VCaP (cell line): ENCODE measurements around the gene PLIN5.

ENCODE experiments used
- H3K27ac ChIP-seq: fragments of 450-650 bp; 2 replicates; pipeline ENCODE4 v1.5.1; 2017
- CTCF ChIP-seq: fragments of 450-650 bp; conservative IDR thresholded peaks from 2 replicates; pipeline ENCODE4 v1.5.1; 2017; ENCODE audit warnings: mild to moderate bottlenecking, moderate library complexity

PLIN5 gene

GRCh38 chr19:4553775-4554174, 18.8 kb upstream of the PLIN5 start:
- TF ChIP-seq CTCF = no peak
- no peak overlapping the region for H3K27ac ChIP-seq

- no peak for TF ChIP-seq CTCF
- H3K27ac ChIP-seq = no peak overlapping the region
These were observed 18.2 kb upstream of the PLIN5 start for GRCh38 chr19:4553092-4553695.

GRCh38 chr19:4552525-4552819, 17.4 kb upstream of the PLIN5 start:
- no peak for TF ChIP-seq CTCF
- no peak overlapping the region for H3K27ac ChIP-seq

- no peak for TF ChIP-seq CTCF
These were observed 15.5 kb upstream of the PLIN5 start for GRCh38 chr19:4550479-4551050.

GRCh38 chr19:4550018-4550417, 15.0 kb upstream of the PLIN5 start:
- no peak overlapping the region for H3K27ac ChIP-seq
- no peak for TF ChIP-seq CTCF

More at GRCh38 chr19:4550479-4551050, 15.5 kb upstream of the PLIN5 start:
- H3K27ac ChIP-seq = no peak overlapping the region

GRCh38 chr19:4548238-4548584, 13.2 kb upstream of the PLIN5 start:
- H3K27ac ChIP-seq = no peak overlapping the region
- TF ChIP-seq CTCF = no peak

GRCh38 chr19:4547303-4548237, 12.5 kb upstream of the PLIN5 start:
- H3K27ac ChIP-seq = no peak overlapping the region
- peak; percentile 42 for TF ChIP-seq CTCF
